Activated T-cell treated with anti-CD3 and anti-CD28 coated beads, Interleukin-2, amount 50 U/mL, for 48 hours (primary cell): ENCODE data around the gene TRIO.

Experiments
- DNase-seq, 2 experiments: peaks; one replicate each; pipeline ENCODE4 v3.0.0-alpha.2; 2020

TRIO gene

GRCh38 chr5:14305045-14305444, 161.9 kb downstream of the TRIO start:
- no peak for DNase-seq

DNA sequence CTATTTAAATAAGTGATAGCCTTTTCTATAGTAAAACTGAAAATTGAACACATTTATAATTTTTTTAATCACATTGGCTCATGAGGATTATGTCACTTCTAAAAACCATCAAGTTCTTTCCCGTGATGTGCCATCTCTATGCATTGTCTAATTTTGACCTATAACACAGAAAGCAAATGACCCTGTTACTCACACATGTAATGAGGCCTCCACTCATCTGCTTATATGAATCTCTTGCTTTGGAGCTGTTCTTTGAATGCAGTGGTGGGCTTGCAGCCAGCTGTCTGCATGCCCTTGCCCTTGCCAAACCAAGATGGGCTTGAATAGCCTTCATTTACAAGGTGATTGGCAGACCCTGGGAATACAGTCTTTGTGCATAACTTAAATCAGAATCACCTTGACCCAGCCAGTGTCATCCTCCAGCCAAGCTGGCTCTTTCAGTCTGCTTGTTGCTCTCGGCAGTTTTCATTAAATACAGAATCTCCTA, 163.2 kb downstream of the TRIO start:
- DNase-seq: no peak

DNA sequence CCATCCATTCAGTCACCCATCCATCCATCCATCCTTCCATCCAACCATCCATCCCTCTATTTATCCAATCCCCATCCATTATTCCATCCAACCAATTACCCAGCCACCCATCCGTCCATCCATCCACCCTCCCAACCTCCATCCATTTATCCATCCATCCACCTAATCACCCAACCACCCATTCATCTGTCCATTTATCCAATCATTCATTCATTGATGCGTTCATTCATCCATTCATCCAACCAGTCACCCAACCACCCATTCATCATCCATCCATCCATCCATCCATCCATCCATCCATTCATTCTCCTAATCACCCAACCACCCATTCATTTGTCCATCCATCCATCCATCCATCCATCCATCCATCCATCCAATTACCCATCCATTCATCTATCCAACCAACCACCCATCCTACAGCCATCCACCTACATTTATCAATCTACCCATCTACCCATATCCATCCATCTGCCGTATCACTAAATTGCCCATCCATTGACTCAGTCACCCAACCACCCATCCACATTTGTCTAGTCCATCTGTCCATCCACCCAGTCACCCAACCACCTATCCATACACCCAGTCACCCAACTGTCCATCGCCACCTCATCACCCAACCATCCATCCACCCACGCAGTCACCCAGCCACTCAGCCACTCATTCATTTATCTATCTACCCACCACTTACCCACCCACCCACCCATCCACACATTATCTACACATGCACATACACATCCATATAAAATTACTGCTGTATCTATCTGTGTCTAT, 165.4 kb downstream of the TRIO start:
- DNase-seq: no peak

GRCh38 chr5:14309199-14309598, 166.1 kb downstream of the TRIO start:
- DNase-seq: no peak

DNA sequence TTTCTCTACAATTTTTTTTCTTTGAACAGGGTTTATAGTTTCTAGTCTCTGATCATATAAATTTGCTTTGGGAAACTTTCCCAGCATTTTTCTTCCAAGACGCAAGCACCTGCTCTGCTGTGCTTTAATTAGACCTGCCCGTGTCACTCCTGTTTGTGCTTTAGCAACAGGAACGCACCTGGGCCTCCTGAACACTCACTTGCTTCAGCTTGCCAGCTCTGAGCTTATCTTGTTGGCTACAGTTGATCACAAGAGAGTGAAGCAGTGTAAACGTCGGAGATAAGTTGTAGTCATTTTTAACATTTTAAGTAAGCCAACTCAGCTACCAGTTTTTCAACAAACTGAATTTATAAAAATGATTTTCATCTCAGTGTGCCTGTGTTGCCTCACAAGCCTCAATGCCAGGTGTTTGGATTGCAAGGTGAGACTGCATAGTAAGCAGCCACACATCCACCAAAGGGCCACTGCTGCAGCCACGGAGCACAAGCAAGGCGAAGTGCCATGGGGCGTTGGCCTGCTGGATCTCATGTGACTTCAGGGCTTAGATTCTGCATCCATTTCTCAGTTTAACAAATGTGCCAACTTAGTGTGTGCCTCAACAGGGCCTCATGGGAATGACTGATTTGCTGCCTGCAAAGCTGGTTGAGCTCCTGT, 166.9 kb downstream of the TRIO start:
- no peak for DNase-seq

DNA sequence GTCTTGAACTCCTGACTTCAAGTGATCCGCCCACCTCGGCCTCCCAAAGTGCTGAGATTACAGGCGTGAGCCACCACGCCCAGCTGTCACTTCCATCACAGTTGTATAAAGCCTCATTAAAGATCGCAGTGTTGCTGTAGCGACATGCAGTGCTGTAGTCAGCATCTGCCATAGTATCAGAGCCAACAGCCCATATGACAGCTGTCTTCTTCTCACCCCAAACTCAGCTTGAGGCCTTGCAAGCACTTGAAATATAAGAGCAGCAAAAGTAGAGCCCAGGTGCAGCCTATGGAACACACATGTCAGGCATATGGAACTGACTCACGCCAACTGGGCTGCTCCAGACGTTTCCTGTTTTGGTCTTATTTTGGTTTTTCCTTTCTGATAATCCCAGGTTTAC, 167.8 kb downstream of the TRIO start:
- DNase-seq: no peak

- DNase-seq: no peak
These were observed 171.0 kb downstream of the TRIO start for GRCh38 chr5:14313986-14314690.

- DNase-seq: no peak
These were observed 173.3 kb downstream of the TRIO start for GRCh38 chr5:14316471-14316870.

- no peak for DNase-seq
These were observed 176.0 kb downstream of the TRIO start for GRCh38 chr5:14319102-14319501.

- DNase-seq: no peak
These were observed 178.8 kb downstream of the TRIO start for GRCh38 chr5:14321936-14322335.

DNA sequence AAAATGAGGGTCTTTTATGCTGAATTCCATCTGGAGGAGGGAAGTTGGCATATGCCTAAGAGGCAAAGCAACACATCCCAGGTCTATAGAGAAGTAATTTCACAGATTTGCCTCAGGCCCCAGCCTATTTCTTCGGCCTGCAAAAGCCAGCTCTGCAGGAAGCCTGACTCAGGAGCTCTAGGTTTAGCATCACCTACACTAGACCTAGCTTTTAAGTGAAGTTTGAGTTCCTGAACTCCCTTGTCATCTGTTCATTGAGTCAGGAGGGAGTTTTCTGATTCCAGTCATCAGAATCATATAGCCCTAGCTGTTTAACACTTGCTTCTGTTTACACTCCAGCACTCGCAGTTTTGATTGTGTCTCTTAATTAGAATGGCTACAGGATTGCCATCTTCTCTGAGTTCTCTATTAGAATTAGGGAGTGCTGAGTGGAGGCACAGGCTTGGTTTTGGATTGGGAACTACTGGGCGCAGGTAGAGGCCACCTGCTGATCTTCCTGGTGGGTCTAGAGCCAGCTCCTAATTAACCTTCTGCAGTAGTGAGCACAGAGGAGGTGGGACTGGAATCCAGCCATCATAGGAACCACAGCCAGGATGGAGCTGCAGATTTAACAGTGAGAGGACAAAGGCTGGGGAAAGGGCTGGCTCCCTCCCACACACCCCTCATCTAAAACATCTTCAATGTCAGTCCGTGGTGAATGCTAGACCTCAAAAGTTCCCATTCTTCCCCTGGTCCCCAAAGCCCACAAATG, 179.5 kb downstream of the TRIO start:
- no peak for DNase-seq

- no peak for DNase-seq
These were observed 180.3 kb downstream of the TRIO start for GRCh38 chr5:14323466-14323865.

DNA sequence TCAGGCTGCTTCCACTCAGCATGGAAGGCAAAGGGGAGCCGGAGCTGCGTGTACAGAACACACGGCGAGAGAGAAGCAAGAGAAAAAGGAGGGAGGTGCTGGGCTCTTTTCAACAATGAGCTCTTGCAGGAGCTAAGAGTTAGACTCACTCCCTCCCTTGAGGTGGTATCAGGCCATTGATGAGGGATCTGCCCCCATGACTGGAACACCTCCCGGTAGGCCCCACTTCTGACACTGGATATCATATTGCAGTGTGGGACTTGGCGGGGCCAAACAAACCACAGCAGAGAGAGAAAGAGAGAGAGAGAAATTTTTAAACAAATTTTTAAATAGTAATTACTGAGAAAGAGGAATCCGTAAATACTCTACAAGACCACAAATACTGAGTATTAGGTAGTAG, 182.2 kb downstream of the TRIO start:
- no peak for DNase-seq

DNA sequence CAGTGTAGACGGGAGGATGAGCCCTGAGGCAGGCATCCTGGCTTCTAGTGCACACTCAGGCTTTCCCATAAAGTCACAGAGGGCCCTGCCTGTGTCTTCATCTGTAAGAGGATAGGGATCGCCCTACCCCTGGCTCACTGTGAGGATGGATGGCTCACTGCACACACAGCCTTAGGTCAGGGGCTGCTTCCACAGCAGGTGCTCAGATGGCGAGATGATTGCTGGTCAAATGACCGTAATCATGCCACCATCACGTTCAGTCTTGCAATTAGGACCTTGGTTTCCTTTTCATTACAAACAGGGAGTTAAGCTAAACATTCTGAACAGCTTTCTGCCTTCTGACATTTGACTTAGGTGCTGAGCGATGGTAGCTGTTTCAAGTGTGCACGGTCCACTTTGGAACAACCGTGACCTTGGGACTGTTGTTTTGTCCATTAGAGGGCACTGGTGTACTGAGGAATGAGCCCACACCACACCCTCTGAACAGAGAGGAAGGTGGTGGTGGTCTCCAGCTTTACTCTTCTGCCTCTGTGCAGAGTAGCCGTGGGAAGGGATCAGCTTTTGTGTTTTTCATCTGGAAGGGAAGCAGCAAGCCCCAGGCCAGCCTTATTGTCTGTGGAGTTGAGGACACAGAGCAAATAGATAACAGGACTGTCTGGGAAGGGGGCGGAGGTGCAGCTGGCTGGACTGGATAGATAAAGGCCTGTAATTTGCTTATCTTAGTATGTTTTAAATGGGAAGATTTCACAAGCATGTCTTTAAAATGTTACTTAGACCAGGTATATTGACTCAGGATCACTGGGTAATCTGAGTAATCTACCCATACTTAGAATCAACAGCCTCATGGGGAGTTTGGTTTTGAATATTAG, 183.1 kb downstream of the TRIO start:
- no peak for DNase-seq

- no peak for DNase-seq
These were observed 184.5 kb downstream of the TRIO start for GRCh38 chr5:14327624-14328023.

GRCh38 chr5:14328144-14328543, 185.0 kb downstream of the TRIO start:
- DNase-seq: no peak

- no peak for DNase-seq
These were observed 187.1 kb downstream of the TRIO start for GRCh38 chr5:14330291-14330690.

DNA sequence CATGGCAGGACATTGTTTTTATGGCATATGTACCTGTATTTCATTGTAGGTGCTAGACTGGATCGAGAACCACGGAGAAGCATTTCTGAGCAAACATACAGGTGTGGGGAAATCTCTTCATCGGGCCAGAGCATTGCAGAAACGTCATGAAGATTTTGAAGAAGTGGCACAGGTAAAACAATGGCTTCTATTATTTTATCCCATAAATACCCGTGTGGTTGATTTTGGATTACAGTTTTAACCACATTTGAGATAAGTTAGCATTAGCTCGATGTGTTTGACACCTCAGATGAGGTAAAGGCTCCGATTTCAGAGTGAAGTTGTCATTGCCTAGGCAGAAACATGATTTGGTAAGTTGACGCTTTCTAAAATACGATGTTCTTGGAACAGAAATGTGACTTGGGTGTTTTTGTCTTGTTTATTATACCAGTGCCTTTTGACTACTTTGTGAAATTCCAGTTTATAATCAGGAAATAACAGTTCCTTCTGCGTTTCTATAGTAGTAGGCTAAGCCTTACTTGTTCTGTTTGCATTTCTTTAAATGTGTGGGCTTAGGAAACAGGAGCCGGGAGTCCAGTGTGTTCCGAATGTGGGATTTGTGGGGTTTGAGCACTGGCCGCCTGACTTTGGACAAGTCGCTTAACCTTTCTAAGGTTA, 187.7 kb downstream of the TRIO start:
- no peak for DNase-seq

GRCh38 chr5:14331386-14331781, 188.2 kb downstream of the TRIO start:
- no peak for DNase-seq

DNA sequence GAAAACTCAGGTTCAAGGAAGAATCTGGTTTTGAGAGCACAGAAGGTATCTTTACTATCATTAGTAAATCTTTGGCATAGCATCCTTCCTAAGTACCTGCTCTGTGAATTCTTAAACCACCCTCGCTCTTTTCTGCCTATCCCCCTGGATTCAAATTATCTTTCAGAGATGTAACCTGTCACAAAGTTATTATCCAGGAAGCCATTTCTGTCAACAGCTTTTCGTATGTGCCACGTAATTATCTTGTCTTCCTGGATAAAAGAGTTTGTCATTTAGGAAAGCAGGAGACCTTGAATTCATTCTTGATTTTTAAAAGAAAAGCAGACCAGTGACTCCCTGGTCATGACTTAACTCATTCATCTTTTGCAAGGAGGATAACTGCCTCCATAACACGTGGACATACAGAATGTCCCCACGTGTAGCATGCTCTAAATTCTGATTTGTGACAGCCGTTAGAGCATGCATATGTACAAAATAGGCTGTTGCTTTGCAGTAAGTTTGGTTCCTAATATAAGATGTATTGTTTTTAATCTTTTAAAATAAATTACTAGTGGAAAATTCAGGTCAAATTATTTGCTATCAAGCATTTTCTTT, 189.0 kb downstream of the TRIO start:
- DNase-seq: no peak

DNA sequence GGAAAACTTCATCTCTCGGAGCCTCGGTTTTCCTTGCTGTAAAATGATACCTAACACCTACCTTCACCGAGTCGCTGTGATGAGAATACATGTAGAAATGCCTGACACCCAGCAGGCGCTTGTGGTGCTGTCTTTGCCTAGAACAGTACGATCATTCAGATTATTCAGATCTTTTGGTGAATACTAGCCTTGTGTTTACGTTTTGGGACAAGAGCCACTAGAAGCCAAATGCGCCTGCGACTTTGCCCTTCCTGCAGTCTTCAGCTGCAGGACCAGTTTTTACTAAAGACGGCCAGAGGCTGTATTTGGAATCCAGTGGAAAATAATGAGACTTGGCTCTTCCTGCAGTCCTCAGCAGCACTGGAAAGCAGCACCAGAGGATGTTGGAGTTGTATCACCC, 189.6 kb downstream of the TRIO start:
- no peak for DNase-seq
